Panc1 (cell line): ENCODE results near the gene AMBRA1. TPM values are rescaled to one million over a fixed set of nuclear protein-coding genes. Genes with fewer than 3 reads are reported as not detected.

ENCODE experiments used
- ATAC-seq: fragments of 200-7000 bp; cut with Tn5 transposase; 2 replicates; pipeline ENCODE4 v1.9.1; 2020; ENCODE audit warnings: mild to moderate bottlenecking, moderate library complexity
- BruUV-seq: library from RNA; stranded (reverse); fragments of 400-500 nt; replicated peaks from 2 replicates; lab custom pipeline; 2021; lab: Mats Ljungman, UMichigan
- CTCF ChIA-PET: fragments of 300-600 bp; sonication (Branson Sonifier 250); formaldehyde crosslinking; loops from one replicate; lab custom pipeline; 2022; ENCODE audit warnings: antibody characterized with exemption; lab: Charles Lee
- POLR2A ChIA-PET: fragments of 300-600 bp; sonication (Branson Sonifier 250); formaldehyde crosslinking; loops from one replicate; lab custom pipeline; 2022; ENCODE audit warnings: antibody characterized with exemption; lab: Charles Lee
- DNase-seq: peaks from one replicate; pipeline ENCODE4 v3.0.0-alpha.2; 2010; ENCODE audit warnings: low read depth, low spot score
- H3K27ac ChIP-seq: 2 replicates; pipeline ENCODE4 v1.5.1; 2011; ENCODE audit warnings: mild to moderate bottlenecking, low read length, inconsistent platforms
- H3K27me3 ChIP-seq: fragments of 200-500 bp; sonication (Bioruptor generic); 2 replicates; pipeline ENCODE4 v1.6.0; 2014; ENCODE audit warnings: low read length, inconsistent platforms; ENCODE audit not compliant: control insufficient read depth, insufficient read depth
- H3K36me3 ChIP-seq: fragments of 200-500 bp; sonication (Bioruptor generic); 2 replicates; pipeline ENCODE4 v1.5.1; 2014; ENCODE audit warnings: inconsistent platforms, mild to moderate bottlenecking, low read length, moderate library complexity; ENCODE audit not compliant: control insufficient read depth, insufficient read depth
- H3K4me1 ChIP-seq: 2 replicates; pipeline ENCODE4 v1.5.1; 2011; ENCODE audit warnings: inconsistent platforms, mild to moderate bottlenecking, low read length, moderate library complexity; ENCODE audit not compliant: control insufficient read depth, insufficient read depth
- H3K4me3 ChIP-seq, 2 experiments: 2 replicates each; pipeline ENCODE4 v1.5.1; 2011 to 2012; ENCODE audit warnings: low read depth in 2 of 2, low read length in 2 of 2, mild to moderate bottlenecking in 2 of 2, inconsistent platforms in 1 of 2, moderate library complexity in 1 of 2
- H3K9me3 ChIP-seq: fragments of 200-500 bp; sonication (Bioruptor generic); 2 replicates; pipeline ENCODE4 v1.5.1; 2014; ENCODE audit warnings: low read depth, mild to moderate bottlenecking, inconsistent platforms, low read length, moderate library complexity; ENCODE audit not compliant: control insufficient read depth, insufficient read depth
- CTCF ChIP-seq: fragments of 450-650 bp; IDR thresholded peaks from 2 replicates; pipeline ENCODE4 v1.5.1; 2017; ENCODE audit warnings: mild to moderate bottlenecking
- POLR2AphosphoS5 ChIP-seq: IDR thresholded peaks from 2 replicates; pipeline ENCODE4 v1.6.1; 2012; ENCODE audit warnings: mild to moderate bottlenecking, low read depth, low read length, moderate library complexity
- REST ChIP-seq, 2 experiments: IDR thresholded peaks; 2 replicates each; pipeline ENCODE4 v1.6.1; 2011 to 2012; ENCODE audit warnings: low read depth in 2 of 2, control low read depth in 1 of 2, low read length in 1 of 2, mild to moderate bottlenecking in 1 of 2, moderate library complexity in 1 of 2; ENCODE audit not compliant: insufficient read depth in 1 of 2
- SIN3A ChIP-seq: IDR thresholded peaks from 2 replicates; pipeline ENCODE4 v1.6.1; 2012; ENCODE audit warnings: low read depth, mild to moderate bottlenecking, low read length, moderate library complexity, borderline replicate concordance; ENCODE audit not compliant: insufficient read depth
- TCF7L2 ChIP-seq: IDR thresholded peaks from 2 replicates; pipeline ENCODE4 v1.6.1; 2011; ENCODE audit warnings: mild to moderate bottlenecking, low read depth, low read length, inconsistent platforms
- in situ Hi-C: cut with HindIII; loops from 2 replicates; pipeline ENCODE4 v1.10.0; 2016; ENCODE audit warnings: low sequenced_read_pairs, low pct_unique_long_range_greater_than_20kb
- intact Hi-C: fragments of 100-400 bp; cut with micrococcal nuclease; formaldehyde crosslinking; loops from one replicate; pipeline ENCODE4 v1.10.0; 2022; ENCODE audit not compliant: unreplicated experiment
- total RNA-seq: library from RNA; stranded (reverse); gene quantifications from one replicate; pipeline ENCODE4 v1.2.1, GENCODE V29; 2021; ENCODE audit not compliant: unreplicated experiment

Gene AMBRA1
- total RNA-seq, 1 experiment from 2014 or later: 40.0 TPM

- no peak for ATAC-seq
- CTCF ChIA-PET: interaction anchor here (0.6 kb wide), 1 partner anchor 279 kb away, joined by 11 read pairs; no protein-coding TSS in a partner anchor
Measured at GRCh38 chr11:46607516-46607915, 13.7 kb upstream of the AMBRA1 start.

GRCh38 chr11:46604796-46605195 lies 11.0 kb upstream of the AMBRA1 start:
- ATAC-seq (no peak), DNase-seq (no peak)
- POLR2A ChIA-PET: interaction anchor here (0.7 kb wide), 1 partner anchor 10 kb away, joined by 15 read pairs; no protein-coding TSS in a partner anchor
- intact Hi-C loops: no loop called here
- Histone ChIP-seq H3K36me3 (no peaks in the 10 kb centered on the region), H3K4me3 (no peak overlapping the region), H3K4me1 (no peaks in the 10 kb centered on the region), H3K27ac (no peak overlapping the region), H3K9me3 (no peaks in the 10 kb centered on the region), H3K27me3 (no peaks in the 10 kb centered on the region)
- TF ChIP-seq CTCF: no peak
- no peak for TF ChIP-seq SIN3A
- TF ChIP-seq POLR2AphosphoS5: no peak
- TF ChIP-seq REST (IDR thresholded peaks at IDR 0.05; ENCODE audit: insufficient read depth in 1 of 2, low read depth in 2 of 2, low read length in 1 of 2): no peak
- no peak for TF ChIP-seq TCF7L2
- in situ Hi-C loops: no loop called here
- no TSS peak for BruUV-seq
- CTCF ChIA-PET: no interaction called here

More at GRCh38 chr11:46607516-46607915, 13.7 kb upstream of the AMBRA1 start:
- no peaks in the 10 kb centered on the region for H3K9me3 ChIP-seq
- in situ Hi-C loops: no loop called here
- H3K4me3 ChIP-seq: no peak overlapping the region
- intact Hi-C loops: no loop called here
- H3K27me3 ChIP-seq: no peaks in the 10 kb centered on the region
- POLR2A ChIA-PET: interaction anchor here (0.6 kb wide), 1 partner anchor 13 kb away, joined by 13 read pairs; the partner anchor contains the start of gene AMBRA1
- BruUV-seq: no TSS peak
- no peak overlapping the region for H3K27ac ChIP-seq
- TF ChIP-seq POLR2AphosphoS5: no peak
- TF ChIP-seq REST (IDR thresholded peaks at IDR 0.05; ENCODE audit: insufficient read depth in 1 of 2, low read depth in 2 of 2, low read length in 1 of 2): no peak
- TF ChIP-seq CTCF: no peak
- TF ChIP-seq TCF7L2: no peak
- no peak for TF ChIP-seq SIN3A
- no peak for DNase-seq
- no peaks in the 10 kb centered on the region for H3K36me3 ChIP-seq
- H3K4me1 ChIP-seq: peaks cover 11% of the 10 kb centered on the region; the same call in 1 of the 2 replicates
